ENCODE data around the gene WSCD2.

The WSCD2 gene

DNA sequence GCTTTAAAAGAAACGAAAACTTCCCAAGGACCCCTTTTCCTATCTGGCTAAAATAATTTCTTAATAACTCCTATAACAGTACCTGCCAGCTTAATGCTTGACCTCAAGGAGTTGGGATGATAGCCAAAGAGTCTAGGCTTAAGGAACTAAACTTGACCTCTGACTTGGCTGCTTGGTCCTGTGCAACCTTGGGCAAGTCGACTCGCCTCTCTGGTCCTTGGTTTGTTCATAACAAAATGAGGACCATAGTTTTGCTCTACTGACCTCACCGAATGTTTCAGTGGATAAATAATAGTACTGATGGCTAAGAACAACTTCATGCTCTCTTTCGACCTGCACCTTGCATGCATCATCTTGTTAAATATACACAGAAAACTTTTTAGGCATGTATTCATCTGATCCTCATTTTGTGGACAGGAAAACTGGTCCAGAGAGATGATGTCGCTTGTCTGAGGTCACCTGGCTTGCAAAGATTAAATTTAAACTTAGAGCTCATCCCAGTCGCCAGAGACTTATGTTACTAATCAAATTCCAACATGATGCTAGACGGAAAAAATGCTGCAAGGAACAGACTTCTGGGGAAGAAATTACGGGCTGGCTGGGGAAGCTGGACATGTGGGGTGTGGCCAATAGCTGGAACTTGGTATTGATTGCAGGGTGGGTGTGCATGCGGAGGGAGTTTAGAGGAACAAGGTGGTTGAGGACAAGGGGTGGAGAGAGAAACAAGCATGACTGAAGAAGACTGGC lies 38.0 kb upstream of the WSCD2 start:
- TF ChIP-seq, protein P1, sequence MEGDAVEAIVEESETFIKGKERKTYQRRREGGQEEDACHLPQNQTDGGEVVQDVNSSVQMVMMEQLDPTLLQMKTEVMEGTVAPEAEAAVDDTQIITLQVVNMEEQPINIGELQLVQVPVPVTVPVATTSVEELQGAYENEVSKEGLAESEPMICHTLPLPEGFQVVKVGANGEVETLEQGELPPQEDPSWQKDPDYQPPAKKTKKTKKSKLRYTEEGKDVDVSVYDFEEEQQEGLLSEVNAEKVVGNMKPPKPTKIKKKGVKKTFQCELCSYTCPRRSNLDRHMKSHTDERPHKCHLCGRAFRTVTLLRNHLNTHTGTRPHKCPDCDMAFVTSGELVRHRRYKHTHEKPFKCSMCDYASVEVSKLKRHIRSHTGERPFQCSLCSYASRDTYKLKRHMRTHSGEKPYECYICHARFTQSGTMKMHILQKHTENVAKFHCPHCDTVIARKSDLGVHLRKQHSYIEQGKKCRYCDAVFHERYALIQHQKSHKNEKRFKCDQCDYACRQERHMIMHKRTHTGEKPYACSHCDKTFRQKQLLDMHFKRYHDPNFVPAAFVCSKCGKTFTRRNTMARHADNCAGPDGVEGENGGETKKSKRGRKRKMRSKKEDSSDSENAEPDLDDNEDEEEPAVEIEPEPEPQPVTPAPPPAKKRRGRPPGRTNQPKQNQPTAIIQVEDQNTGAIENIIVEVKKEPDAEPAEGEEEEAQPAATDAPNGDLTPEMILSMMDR (IDR thresholded peaks at IDR 0.05; ENCODE audit: extremely low read depth, insufficient read depth, missing control alignments) = no peak
- in situ Hi-C loops (cut with MboI; ENCODE audit: low pct_unique_long_range_greater_than_20kb, low sequenced_read_pairs, unreplicated experiment) = no loop called here
- no peak for DNase-seq (ENCODE audit: low spot score)

DNA sequence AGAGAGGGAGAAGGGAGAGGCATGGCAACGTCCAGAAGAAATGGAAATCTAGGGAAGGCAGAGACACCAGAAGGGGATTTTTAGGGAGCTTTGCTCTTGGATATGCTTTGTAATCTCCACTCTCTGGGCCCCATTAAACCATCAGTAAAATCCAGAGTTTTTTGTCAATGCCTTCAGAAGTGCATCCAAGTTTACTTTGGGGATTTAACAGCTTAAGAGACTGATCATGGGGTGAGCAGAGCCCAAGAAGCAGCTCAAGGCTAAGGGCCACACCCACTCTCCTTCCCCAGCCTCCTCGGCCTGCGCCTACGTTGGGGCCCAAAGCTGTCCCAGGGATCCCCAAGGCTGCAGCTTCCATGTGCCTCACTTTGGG lies 37.4 kb upstream of the WSCD2 start:
- TF ChIP-seq, protein P1 (IDR thresholded peaks at IDR 0.05; ENCODE audit: extremely low read depth, insufficient read depth, missing control alignments) = no peak
- DNase-seq (ENCODE audit: low spot score) = no peak
- in situ Hi-C loops (cut with MboI; ENCODE audit: low pct_unique_long_range_greater_than_20kb, low sequenced_read_pairs, unreplicated experiment) = no loop called here

DNA sequence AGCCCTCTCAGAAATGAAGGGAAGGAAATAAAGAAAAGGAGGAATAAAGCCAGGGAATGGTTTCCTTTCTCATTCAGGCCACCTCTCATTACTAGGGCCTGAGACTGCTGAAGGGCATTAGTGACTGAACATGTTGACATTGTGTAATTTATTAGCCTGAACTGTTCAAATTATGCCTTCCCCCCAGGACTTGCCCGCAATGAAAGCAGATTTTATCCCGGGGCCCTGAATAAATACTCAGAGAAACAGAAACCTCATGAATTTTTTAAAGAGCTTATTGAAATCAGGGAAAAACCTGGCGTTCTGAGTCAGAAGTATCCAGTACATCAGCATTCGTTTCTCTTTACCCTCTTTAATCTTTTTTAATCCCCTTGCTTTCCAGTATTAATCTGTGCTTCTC lies 35.9 kb upstream of the WSCD2 start:
- TF ChIP-seq, protein P1 (IDR thresholded peaks at IDR 0.05; ENCODE audit: extremely low read depth, insufficient read depth, missing control alignments) = no peak
- no peak for DNase-seq (ENCODE audit: low spot score)

DNA sequence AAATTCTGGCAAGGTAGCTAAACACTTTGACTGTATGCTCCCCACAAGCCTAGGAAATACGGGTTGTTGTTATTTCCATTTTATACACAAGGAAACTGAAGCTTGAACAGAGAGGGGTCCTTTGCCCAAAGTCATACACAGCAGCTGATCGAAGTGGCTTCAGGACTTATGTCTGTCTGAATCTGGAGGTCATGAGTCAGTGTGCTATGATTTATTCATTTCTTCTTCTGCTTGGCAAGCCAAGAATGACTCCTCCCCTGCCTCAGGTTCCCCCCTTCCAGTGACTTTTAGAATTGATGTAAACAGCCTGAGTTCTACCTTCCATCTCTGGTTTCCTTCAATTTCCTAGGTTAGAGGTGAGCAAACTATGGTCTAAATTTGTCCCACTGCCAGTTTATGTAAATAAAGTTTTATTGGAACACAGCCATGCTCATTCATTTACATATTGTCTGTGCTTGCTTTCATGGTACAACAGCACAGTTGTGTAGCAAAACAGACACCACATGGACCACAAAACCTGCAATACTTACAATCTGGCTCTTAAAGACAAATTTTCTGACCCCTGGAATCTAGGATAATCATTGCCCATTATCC lies 34.9 kb upstream of the WSCD2 start:
- TF ChIP-seq, protein P1 (IDR thresholded peaks at IDR 0.05; ENCODE audit: extremely low read depth, insufficient read depth, missing control alignments) = no peak
- DNase-seq (ENCODE audit: low spot score) = no peak
- in situ Hi-C loops (cut with MboI; ENCODE audit: low pct_unique_long_range_greater_than_20kb, low sequenced_read_pairs, unreplicated experiment) = no loop called here

More for the DNA sequence above, 35.9 kb upstream of the WSCD2 start:
- in situ Hi-C loops (cut with MboI; ENCODE audit: low pct_unique_long_range_greater_than_20kb, low sequenced_read_pairs, unreplicated experiment) = no loop called here

DNA sequence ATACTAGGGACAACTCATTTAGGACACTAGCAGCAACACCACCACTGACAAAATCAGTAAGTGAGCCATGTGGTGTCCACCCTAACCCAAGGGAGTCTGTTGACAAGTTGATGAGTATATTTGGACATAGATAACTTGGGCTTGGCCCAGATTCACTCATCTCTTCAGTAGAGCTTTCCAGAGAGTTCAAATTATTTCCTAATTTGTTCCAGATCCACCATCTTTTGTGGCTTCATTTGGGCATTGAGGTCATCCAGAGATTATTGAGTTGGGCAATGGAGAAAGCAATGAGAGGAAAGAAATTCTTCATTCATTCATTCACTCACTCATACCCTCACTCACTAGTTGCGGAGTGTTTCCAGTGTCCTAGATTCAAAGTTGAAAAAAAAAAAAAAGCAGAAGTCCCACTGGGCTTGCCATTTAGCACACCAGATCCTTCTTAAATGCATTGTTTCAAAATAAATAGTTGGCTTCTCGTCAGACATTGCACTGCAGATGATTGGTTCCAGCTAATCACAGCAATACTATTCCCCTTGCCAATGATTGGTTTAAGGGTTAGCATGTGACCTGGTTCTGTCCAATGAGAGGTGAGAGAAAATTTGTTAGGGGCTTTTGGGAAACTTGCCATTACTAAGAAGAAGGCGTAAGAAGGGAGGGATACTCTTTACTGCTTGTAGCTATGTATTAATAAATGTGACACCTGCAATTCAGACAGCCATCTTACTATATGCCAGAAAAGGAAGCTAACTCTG lies 31.8 kb upstream of the WSCD2 start:
- DNase-seq (ENCODE audit: low spot score) = no peak
- in situ Hi-C loops (cut with MboI; ENCODE audit: low pct_unique_long_range_greater_than_20kb, low sequenced_read_pairs, unreplicated experiment) = no loop called here
- TF ChIP-seq, protein P1 (IDR thresholded peaks at IDR 0.05; ENCODE audit: extremely low read depth, insufficient read depth, missing control alignments) = no peak

DNA sequence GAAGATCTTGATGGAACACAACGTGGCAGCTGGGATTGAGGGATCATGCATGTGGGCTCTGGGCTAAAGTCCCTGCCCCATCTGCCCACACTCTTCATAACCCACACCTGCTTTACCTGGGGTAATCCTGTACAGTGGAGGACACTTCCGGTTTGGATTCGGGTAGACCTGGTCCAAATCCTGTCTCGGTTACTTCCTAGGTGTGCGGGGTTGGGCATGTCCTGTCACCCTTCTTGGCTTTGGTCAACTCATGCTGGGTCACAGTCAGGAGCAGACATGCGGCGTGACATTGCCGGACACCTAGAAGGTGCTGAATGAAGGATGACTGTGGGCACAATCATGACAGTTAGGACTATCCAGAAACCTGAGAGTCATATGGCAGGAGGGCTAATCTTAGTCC lies 30.7 kb upstream of the WSCD2 start:
- TF ChIP-seq, protein P1 (IDR thresholded peaks at IDR 0.05; ENCODE audit: extremely low read depth, insufficient read depth, missing control alignments) = no peak
- DNase-seq (ENCODE audit: low spot score) = no peak
- in situ Hi-C loops (cut with MboI; ENCODE audit: low pct_unique_long_range_greater_than_20kb, low sequenced_read_pairs, unreplicated experiment) = no loop called here
